ENCODE data around the gene B9D1. TPM values are rescaled to one million over a fixed set of nuclear protein-coding genes. Genes with fewer than 3 reads are reported as not detected.

The B9D1 gene
- total RNA-seq, 1 experiment from 2014 or later: 31.9 TPM

DNA sequence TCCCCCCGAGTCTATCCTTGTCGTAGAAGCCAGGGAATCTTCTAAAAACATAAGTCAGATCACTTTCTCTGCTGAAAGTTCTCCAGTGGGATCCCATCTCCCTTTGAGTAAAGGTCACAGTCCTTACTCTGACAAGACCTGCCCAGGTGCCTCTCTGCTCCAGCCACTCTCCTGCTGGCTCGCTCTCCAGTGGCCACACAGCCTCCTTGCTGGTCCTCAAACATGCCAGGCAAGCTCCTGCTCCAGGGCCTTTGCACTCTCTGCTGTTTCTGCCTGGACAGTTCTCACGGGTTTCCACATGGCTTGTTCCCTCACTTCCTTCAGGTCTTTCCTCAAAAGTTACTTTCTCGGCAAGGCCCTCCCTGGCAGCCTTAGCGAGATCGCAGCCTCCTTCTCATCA lies 3.4 kb downstream of the B9D1 start (continued):
- TF ChIP-seq, protein P1, sequence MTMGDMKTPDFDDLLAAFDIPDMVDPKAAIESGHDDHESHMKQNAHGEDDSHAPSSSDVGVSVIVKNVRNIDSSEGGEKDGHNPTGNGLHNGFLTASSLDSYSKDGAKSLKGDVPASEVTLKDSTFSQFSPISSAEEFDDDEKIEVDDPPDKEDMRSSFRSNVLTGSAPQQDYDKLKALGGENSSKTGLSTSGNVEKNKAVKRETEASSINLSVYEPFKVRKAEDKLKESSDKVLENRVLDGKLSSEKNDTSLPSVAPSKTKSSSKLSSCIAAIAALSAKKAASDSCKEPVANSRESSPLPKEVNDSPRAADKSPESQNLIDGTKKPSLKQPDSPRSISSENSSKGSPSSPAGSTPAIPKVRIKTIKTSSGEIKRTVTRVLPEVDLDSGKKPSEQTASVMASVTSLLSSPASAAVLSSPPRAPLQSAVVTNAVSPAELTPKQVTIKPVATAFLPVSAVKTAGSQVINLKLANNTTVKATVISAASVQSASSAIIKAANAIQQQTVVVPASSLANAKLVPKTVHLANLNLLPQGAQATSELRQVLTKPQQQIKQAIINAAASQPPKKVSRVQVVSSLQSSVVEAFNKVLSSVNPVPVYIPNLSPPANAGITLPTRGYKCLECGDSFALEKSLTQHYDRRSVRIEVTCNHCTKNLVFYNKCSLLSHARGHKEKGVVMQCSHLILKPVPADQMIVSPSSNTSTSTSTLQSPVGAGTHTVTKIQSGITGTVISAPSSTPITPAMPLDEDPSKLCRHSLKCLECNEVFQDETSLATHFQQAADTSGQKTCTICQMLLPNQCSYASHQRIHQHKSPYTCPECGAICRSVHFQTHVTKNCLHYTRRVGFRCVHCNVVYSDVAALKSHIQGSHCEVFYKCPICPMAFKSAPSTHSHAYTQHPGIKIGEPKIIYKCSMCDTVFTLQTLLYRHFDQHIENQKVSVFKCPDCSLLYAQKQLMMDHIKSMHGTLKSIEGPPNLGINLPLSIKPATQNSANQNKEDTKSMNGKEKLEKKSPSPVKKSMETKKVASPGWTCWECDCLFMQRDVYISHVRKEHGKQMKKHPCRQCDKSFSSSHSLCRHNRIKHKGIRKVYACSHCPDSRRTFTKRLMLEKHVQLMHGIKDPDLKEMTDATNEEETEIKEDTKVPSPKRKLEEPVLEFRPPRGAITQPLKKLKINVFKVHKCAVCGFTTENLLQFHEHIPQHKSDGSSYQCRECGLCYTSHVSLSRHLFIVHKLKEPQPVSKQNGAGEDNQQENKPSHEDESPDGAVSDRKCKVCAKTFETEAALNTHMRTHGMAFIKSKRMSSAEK (CRISPR knock-in tag; IDR thresholded peaks at IDR 0.05; ENCODE audit: borderline replicate concordance): no peak
- TF ChIP-seq FOXP1 (CRISPR knock-in tag; IDR thresholded peaks at IDR 0.05; ENCODE audit: borderline replicate concordance): no peak
- no peak for TF ChIP-seq KAT7 (CRISPR knock-in tag; IDR thresholded peaks at IDR 0.05; ENCODE audit: borderline replicate concordance)
- no peak for TF ChIP-seq ELF4 (CRISPR knock-in tag; IDR thresholded peaks at IDR 0.05; ENCODE audit: low read depth)
- no peak for TF ChIP-seq CREB1 (CRISPR knock-in tag; IDR thresholded peaks at IDR 0.05)
- TF ChIP-seq SOX15 (CRISPR knock-in tag; IDR thresholded peaks at IDR 0.05): no peak

DNA sequence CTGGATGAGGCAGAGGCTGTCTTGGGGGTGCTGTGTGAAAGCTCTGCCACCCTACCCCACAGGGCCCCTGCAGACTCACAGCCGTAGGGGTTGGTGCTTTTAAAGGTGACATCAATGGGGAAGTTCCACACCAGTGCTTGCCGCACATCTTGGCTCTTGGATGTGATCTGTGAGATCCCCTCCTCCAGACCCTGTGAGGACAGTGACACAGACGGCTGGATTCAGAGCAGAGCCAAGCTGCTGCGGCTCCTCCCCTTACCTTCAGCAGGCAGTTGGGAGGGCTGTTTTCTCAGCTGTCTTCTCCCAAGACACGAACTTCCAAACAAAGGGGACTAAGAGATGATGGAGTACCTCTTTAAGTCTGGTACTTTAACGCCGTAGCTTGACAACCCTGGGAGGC lies 4.8 kb downstream of the B9D1 start:
- TF ChIP-seq, protein P2, sequence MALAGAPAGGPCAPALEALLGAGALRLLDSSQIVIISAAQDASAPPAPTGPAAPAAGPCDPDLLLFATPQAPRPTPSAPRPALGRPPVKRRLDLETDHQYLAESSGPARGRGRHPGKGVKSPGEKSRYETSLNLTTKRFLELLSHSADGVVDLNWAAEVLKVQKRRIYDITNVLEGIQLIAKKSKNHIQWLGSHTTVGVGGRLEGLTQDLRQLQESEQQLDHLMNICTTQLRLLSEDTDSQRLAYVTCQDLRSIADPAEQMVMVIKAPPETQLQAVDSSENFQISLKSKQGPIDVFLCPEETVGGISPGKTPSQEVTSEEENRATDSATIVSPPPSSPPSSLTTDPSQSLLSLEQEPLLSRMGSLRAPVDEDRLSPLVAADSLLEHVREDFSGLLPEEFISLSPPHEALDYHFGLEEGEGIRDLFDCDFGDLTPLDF (CRISPR knock-in tag; IDR thresholded peaks at IDR 0.05): no peak
- TF ChIP-seq ZNF219 (CRISPR knock-in tag; IDR thresholded peaks at IDR 0.05; ENCODE audit: borderline replicate concordance): no peak
- no peak for TF ChIP-seq ZNF232 (CRISPR knock-in tag; IDR thresholded peaks at IDR 0.05)
- no peak for TF ChIP-seq FOXK1 (CRISPR knock-in tag; IDR thresholded peaks at IDR 0.05)
- TF ChIP-seq, protein P3, sequence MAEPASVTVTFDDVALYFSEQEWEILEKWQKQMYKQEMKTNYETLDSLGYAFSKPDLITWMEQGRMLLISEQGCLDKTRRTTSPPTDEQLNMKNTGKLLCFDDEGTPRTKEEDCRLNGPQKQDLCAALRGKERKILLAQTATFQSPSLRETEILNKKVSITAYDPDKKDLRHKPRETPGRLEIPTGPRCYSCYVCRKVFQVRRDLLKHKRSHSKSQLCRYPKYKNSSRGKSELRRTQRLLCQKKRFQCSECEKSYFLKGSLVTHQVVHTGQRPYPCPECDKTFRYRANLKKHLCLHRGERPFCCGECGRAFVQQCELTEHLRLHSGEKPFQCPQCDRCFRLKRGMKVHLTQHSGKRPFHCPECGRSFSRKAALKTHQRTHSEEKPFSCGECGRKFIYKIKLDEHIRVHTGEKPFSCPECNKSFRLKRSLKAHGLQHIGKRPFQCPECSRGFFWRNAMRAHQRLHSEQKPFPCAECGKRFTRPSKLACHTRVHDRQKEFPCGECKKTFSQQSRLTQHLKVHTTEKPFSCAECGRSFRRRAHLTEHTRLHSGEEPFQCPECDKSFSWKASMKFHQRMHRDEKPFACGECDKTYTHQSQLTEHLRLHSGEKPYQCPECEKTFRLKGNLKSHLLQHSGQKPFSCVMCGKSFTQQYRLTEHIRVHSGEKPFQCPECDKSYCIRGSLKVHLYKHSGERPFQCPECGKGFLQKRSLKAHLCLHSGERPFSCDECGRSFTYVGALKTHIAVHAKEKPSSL (CRISPR knock-in tag; conservative IDR thresholded peaks at IDR 0.05): no peak
- TF ChIP-seq CREM (CRISPR knock-in tag; IDR thresholded peaks at IDR 0.05): no peak
- TF ChIP-seq, protein P4, sequence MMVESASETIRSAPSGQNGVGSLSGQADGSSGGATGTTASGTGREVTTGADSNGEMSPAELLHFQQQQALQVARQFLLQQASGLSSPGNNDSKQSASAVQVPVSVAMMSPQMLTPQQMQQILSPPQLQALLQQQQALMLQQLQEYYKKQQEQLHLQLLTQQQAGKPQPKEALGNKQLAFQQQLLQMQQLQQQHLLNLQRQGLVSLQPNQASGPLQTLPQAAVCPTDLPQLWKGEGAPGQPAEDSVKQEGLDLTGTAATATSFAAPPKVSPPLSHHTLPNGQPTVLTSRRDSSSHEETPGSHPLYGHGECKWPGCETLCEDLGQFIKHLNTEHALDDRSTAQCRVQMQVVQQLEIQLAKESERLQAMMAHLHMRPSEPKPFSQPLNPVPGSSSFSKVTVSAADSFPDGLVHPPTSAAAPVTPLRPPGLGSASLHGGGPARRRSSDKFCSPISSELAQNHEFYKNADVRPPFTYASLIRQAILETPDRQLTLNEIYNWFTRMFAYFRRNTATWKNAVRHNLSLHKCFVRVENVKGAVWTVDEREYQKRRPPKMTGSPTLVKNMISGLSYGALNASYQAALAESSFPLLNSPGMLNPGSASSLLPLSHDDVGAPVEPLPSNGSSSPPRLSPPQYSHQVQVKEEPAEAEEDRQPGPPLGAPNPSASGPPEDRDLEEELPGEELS (CRISPR knock-in tag; IDR thresholded peaks at IDR 0.05): no peak
- TF ChIP-seq, protein P5, sequence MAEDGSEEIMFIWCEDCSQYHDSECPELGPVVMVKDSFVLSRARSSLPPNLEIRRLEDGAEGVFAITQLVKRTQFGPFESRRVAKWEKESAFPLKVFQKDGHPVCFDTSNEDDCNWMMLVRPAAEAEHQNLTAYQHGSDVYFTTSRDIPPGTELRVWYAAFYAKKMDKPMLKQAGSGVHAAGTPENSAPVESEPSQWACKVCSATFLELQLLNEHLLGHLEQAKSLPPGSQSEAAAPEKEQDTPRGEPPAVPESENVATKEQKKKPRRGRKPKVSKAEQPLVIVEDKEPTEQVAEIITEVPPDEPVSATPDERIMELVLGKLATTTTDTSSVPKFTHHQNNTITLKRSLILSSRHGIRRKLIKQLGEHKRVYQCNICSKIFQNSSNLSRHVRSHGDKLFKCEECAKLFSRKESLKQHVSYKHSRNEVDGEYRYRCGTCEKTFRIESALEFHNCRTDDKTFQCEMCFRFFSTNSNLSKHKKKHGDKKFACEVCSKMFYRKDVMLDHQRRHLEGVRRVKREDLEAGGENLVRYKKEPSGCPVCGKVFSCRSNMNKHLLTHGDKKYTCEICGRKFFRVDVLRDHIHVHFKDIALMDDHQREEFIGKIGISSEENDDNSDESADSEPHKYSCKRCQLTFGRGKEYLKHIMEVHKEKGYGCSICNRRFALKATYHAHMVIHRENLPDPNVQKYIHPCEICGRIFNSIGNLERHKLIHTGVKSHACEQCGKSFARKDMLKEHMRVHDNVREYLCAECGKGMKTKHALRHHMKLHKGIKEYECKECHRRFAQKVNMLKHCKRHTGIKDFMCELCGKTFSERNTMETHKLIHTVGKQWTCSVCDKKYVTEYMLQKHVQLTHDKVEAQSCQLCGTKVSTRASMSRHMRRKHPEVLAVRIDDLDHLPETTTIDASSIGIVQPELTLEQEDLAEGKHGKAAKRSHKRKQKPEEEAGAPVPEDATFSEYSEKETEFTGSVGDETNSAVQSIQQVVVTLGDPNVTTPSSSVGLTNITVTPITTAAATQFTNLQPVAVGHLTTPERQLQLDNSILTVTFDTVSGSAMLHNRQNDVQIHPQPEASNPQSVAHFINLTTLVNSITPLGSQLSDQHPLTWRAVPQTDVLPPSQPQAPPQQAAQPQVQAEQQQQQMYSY (CRISPR knock-in tag; IDR thresholded peaks at IDR 0.05): no peak
- TF ChIP-seq ELF4 (CRISPR knock-in tag; IDR thresholded peaks at IDR 0.05; ENCODE audit: low read depth): no peak
- TF ChIP-seq, protein P6, sequence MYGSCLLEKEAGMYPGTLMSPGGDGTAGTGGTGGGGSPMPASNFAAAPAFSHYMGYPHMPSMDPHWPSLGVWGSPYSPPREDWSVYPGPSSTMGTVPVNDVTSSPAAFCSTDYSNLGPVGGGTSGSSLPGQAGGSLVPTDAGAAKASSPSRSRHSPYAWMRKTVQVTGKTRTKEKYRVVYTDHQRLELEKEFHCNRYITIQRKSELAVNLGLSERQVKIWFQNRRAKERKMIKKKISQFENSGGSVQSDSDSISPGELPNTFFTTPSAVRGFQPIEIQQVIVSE (CRISPR knock-in tag; IDR thresholded peaks at IDR 0.05; ENCODE audit: borderline replicate concordance): no peak
- TF ChIP-seq, protein P7, sequence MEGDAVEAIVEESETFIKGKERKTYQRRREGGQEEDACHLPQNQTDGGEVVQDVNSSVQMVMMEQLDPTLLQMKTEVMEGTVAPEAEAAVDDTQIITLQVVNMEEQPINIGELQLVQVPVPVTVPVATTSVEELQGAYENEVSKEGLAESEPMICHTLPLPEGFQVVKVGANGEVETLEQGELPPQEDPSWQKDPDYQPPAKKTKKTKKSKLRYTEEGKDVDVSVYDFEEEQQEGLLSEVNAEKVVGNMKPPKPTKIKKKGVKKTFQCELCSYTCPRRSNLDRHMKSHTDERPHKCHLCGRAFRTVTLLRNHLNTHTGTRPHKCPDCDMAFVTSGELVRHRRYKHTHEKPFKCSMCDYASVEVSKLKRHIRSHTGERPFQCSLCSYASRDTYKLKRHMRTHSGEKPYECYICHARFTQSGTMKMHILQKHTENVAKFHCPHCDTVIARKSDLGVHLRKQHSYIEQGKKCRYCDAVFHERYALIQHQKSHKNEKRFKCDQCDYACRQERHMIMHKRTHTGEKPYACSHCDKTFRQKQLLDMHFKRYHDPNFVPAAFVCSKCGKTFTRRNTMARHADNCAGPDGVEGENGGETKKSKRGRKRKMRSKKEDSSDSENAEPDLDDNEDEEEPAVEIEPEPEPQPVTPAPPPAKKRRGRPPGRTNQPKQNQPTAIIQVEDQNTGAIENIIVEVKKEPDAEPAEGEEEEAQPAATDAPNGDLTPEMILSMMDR (IDR thresholded peaks at IDR 0.05): no peak
- no peak for TF ChIP-seq ETV6 (CRISPR knock-in tag; IDR thresholded peaks at IDR 0.05)
- Mint-ChIP-seq H3K27ac (no peak overlapping the region), H3K36me3 (peaks cover 26% of the 10 kb centered on the region), H3K4me1 (peaks cover 8% of the 10 kb centered on the region), H3K27me3 (ENCODE audit: low read depth) (no peaks in the 10 kb centered on the region), H3K4me3 (no peak overlapping the region), H3K9me3 (no peaks in the 10 kb centered on the region)
- POLR2A ChIA-PET: no interaction called here
- DNase-seq (ENCODE audit: low spot score) (no peak), ATAC-seq (no peak)
- CTCF ChIA-PET: interaction anchor here (0.5 to 0.9 kb wide), 3 partner anchors 99 to 396 kb away, joined by 3 read pairs; no protein-coding TSS in a partner anchor

Data from WTC11 (cell line).